ACC112 (cell line): ENCODE data around the gene UBE2F.
"Not testable (repeated sequence)": the region's sequence is repeated elsewhere in the genome, so short reads cannot be mapped to it uniquely, and the experiment has no call there.

ENCODE experiments used
- H2AFZ ChIP-seq: fragments of 200-600 bp; sonication (generic); one replicate; pipeline ENCODE4 v1.6.0; 2017; ENCODE audit warnings: antibody characterized with exemption, low read length; ENCODE audit not compliant: unreplicated experiment
- H3K27ac ChIP-seq: fragments of 200-600 bp; sonication (generic); 2 replicates; pipeline ENCODE4 v1.5.1; 2014; ENCODE audit warnings: low read depth, mild to moderate bottlenecking, antibody characterized with exemption, low read length, moderate library complexity
- H3K27me3 ChIP-seq: fragments of 200-600 bp; sonication (generic); 2 replicates; pipeline ENCODE4 v1.6.1; 2014; ENCODE audit warnings: mild to moderate bottlenecking, antibody characterized with exemption, low read length, moderate library complexity, mixed read lengths; ENCODE audit not compliant: insufficient read depth
- H3K36me3 ChIP-seq: fragments of 200-600 bp; sonication (generic); 2 replicates; pipeline ENCODE4 v1.6.1; 2016; ENCODE audit warnings: mild to moderate bottlenecking, antibody characterized with exemption, low read length, moderate library complexity, mixed read lengths; ENCODE audit not compliant: insufficient read depth
- H3K4me1 ChIP-seq: fragments of 200-600 bp; sonication (generic); one replicate; pipeline ENCODE4 v1.6.1; 2016; ENCODE audit warnings: low read length, mixed read lengths; ENCODE audit not compliant: insufficient read depth, unreplicated experiment, control insufficient read depth
- H3K4me3 ChIP-seq: fragments of 200-600 bp; sonication (generic); 2 replicates; pipeline ENCODE4 v1.5.1; 2014; ENCODE audit warnings: mild to moderate bottlenecking, low read depth, low read length
- H3K79me2 ChIP-seq: fragments of 200-600 bp; sonication (generic); one replicate; pipeline ENCODE4 v1.6.0; 2016; ENCODE audit warnings: low read length; ENCODE audit not compliant: control insufficient read depth, unreplicated experiment, insufficient read depth

The UBE2F gene

GRCh38 chr2:238043851-238044250, 77.0 kb downstream of the UBE2F start:
- peaks cover 10% of the 10 kb centered on the region for H3K4me1 ChIP-seq
- H3K27me3 ChIP-seq, result no peaks in the 10 kb centered on the region
- H2AFZ ChIP-seq, result no peak overlapping the region
- peaks cover 9% of the 10 kb centered on the region for H3K36me3 ChIP-seq
- H3K27ac ChIP-seq, result no peak overlapping the region
- H3K4me3 ChIP-seq, result no peak overlapping the region
- no peaks in the 10 kb centered on the region for H3K79me2 ChIP-seq

DNA sequence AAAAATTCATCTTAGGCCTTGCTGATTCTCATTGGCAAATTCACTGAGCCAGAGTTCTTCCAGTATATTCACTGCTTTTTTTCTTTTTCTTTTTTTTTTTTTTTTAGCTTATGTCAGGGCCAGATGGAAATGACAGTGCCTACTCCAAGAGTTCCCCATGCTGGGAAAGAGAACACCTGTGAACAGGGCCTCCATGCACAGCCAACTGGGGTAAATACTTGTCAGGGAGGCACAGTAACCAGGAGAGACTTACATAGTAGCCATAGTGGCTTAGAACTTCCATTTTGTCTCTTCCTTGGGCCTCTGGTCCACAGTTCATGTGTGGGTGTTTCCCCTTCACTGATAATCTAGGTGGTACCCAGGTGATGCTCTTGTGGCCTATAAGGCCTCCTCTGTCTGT, 78.8 kb downstream of the UBE2F start:
- Histone ChIP-seq H3K4me3 (no peak overlapping the region), H3K4me1 (peaks cover 10% of the 10 kb centered on the region), H3K36me3 (peaks cover 8% of the 10 kb centered on the region), H2AFZ (no peak overlapping the region), H3K79me2 (no peaks in the 10 kb centered on the region), H3K27ac (no peak overlapping the region), H3K27me3 (no peaks in the 10 kb centered on the region)

DNA sequence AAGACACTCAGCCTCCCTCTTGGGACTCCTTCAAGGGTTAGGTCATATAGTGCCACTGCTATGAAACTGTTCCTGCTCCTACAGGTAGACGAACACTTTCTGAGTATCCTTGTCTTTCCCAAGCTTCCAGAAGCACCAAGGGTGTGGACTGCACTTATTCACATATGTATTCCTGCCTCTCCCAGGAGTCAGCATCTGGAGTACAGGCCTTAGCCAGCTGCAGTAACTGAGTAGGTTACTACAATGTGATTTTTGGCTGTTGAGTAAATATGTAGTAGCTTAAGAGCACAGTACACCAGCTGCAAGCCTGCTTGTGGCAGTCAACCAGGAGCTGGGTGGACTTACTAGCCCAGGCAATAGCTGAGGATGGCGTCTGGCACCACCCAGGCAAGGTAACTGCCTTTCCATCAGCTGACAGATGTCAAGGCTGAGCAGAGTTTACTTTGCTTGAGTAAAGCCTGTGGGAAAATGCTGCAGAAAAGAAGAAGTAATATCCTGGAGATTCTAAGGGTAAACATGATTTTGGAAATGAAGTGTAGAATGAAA, 80.0 kb downstream of the UBE2F start:
- no peak overlapping the region for H3K27ac ChIP-seq
- no peaks in the 10 kb centered on the region for H3K27me3 ChIP-seq
- no peaks in the 10 kb centered on the region for H3K79me2 ChIP-seq
- peaks cover 10% of the 10 kb centered on the region for H3K4me1 ChIP-seq
- H2AFZ ChIP-seq, result no peak overlapping the region
- no peaks in the 10 kb centered on the region; the same call in 1 of the 2 replicates for H3K36me3 ChIP-seq
- no peak overlapping the region for H3K4me3 ChIP-seq

GRCh38 chr2:238053191-238053776, 86.5 kb downstream of the UBE2F start:
- H3K4me1 ChIP-seq, result no peaks in the 10 kb centered on the region
- no peaks in the 10 kb centered on the region for H3K27me3 ChIP-seq
- no peak overlapping the region for H3K4me3 ChIP-seq
- H2AFZ ChIP-seq, result no peak overlapping the region
- no peaks in the 10 kb centered on the region; the same call in 1 of the 2 replicates for H3K36me3 ChIP-seq
- no peaks in the 10 kb centered on the region for H3K79me2 ChIP-seq
- no peak overlapping the region for H3K27ac ChIP-seq

- no peak overlapping the region for H3K4me3 ChIP-seq
- peaks cover 7% of the 10 kb centered on the region for H3K4me1 ChIP-seq
- H2AFZ ChIP-seq, result no peak overlapping the region
- H3K27me3 ChIP-seq, result no peaks in the 10 kb centered on the region
- H3K27ac ChIP-seq, result no peak overlapping the region
- peaks cover 9% of the 10 kb centered on the region for H3K79me2 ChIP-seq
- H3K36me3 ChIP-seq, result no peaks in the 10 kb centered on the region
These were observed 89.0 kb downstream of the UBE2F start for GRCh38 chr2:238055841-238056240.

DNA sequence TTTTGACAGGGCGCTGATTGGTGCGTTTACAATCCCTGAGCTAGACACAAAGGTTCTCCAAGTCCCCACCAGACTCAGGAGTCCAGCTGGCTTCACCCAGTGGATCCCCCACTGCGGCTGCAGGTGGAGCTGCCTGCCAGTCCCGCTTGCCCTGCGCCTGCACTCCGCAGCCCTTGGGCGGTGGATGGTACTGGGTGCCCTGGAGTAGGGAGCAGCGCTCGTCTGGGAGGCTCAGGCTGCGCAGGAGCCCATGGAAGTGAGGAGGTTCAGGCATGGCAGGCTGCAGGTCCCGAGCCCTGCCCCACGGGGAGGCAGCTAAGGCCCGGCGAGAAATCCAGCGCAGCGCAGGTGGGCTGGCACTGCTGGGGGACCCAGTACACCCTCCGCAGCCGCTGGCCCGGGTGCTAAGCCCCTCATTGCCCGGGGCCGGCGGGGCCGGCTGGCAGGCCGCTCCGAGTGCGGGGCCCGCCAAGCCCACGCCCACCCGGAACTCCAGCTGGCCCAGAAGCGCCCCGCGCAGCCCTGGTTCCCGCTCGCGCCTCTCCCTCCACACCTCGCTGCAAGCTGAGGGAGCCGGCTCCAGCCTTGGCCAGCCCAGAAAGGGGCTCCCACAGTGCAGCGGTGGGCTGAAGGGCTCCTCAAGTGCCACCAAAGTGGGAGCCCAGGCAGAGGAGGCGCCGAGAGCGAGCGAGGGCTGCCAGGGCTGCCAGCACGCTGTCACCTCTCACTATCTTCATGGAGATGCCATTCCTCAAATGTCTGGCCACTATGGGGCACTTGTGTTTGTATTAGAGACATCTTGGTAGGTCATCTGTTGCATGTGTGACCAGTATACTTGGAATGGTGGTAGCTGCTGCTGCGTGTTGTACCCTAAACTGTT, 91.1 kb downstream of the UBE2F start:
- H3K36me3 ChIP-seq, H3K27ac ChIP-seq, H3K4me1 ChIP-seq, H3K27me3 ChIP-seq, H3K4me3 ChIP-seq, H2AFZ ChIP-seq: not testable (repeated sequence)
- peaks cover 20% of the 10 kb centered on the region for H3K79me2 ChIP-seq

- H3K27ac ChIP-seq, result no peak overlapping the region
- H3K4me3 ChIP-seq, result peak overlapping the region; percentile 96
- peaks cover 20% of the 10 kb centered on the region for H3K79me2 ChIP-seq
- H3K27me3 ChIP-seq, result no peaks in the 10 kb centered on the region
- peaks cover 7% of the 10 kb centered on the region for H3K4me1 ChIP-seq
- H3K36me3 ChIP-seq, result no peaks in the 10 kb centered on the region
- H2AFZ ChIP-seq, result no peak overlapping the region
These were observed 92.7 kb downstream of the UBE2F start for GRCh38 chr2:238059505-238059904.

DNA sequence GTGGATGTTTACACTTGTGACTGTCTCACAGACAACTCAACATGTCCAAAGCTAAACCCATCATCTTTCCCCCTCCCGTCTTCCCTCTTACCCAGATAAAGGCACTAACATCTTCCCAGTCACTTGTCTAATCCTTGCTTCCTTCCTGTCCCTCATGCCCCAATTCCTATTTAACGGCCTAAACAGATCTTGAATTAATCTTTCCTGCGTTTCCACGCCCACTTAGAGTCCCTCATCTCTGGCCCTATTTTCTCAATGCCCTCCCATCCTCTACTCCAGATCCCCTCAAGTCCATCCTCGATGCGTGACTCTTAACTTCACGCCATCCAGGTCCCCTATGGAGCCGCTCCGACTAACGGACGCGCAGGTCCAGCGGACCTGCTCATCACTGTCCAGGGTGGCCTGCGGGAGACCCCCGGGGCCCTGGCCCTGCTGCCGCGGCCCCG, 93.3 kb downstream of the UBE2F start:
- H3K79me2 ChIP-seq, result peaks cover 20% of the 10 kb centered on the region
- H3K4me1 ChIP-seq, result peaks cover 7% of the 10 kb centered on the region
- H3K36me3 ChIP-seq, result peaks cover 3% of the 10 kb centered on the region; the same call in 1 of the 2 replicates
- peak overlapping the region; percentile 71 for H3K27ac ChIP-seq
- H3K4me3 ChIP-seq, result peak overlapping the region; percentile 96
- H3K27me3 ChIP-seq, result no peaks in the 10 kb centered on the region
- H2AFZ ChIP-seq, result peak overlapping the region; percentile 94

DNA sequence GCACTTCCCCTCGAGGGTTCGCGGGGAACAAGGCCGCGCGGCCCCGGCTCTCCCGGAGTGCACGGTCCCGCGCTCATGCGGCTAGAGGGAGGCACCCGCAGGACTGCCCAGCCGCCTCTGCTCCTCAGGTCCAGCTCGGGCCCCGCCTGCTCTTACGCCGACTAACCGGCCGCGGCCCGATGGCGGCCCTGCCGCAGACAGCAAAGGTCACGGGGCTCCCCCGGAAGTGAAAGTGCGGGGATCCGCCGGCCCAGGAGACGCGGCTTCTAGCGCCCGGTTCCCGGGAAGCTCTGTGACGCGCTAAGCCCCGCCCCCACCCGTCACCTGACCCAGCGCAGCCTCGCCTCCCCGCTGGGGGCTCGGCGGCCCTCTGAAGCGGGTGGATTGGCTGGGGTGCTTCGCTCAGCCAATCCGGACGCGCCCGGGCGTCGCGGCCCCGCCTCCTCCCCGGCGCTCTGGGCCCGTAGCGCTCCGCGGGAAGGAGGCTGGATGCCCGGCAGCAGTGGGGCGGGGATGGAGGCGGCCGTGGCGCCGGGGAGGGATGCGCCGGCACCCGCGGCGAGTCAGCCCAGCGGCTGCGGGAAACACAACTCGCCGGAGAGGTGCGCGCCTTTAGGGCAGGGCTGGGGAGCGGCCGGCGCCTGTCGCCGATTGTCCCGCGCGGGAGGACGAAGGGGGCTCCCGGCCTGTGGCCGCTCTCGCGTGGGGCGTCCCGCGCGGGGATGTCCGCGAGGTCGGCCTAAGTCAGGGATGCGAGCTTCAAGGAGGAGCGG, 93.9 kb downstream of the UBE2F start, which contains the start of gene SCLY:
TSS of gene SCLY (plus strand) at position 460 of the 773 bp plus-strand sequence. CDS start at position 514, 54 bp downstream.
- peaks cover 20% of the 10 kb centered on the region for H3K79me2 ChIP-seq
- peak within 1 kb of the TSS; percentile 94 for H2AFZ ChIP-seq
- H3K4me3 ChIP-seq, result peak within 1 kb of the TSS; percentile 96
- peaks cover 7% of the 10 kb centered on the region for H3K4me1 ChIP-seq
- H3K27me3 ChIP-seq, result no peaks in the 10 kb centered on the region
- peak within 1 kb of the TSS; percentile 71 for H3K27ac ChIP-seq
- peaks cover 4% of the 10 kb centered on the region; the same call in 1 of the 2 replicates for H3K36me3 ChIP-seq
